ENCODE data around the gene RGS21.

RGS21 gene

GRCh38 chr1:192379554-192379953, 62.8 kb downstream of the RGS21 start:
- no peak for FAIRE-seq

GRCh38 chr1:192382758-192383157, 66.0 kb downstream of the RGS21 start:
- no peak for FAIRE-seq

- no peak for FAIRE-seq
Measured at GRCh38 chr1:192386051-192386650, 69.4 kb downstream of the RGS21 start.

GRCh38 chr1:192395211-192395610, 78.4 kb downstream of the RGS21 start:
- FAIRE-seq = no peak

- FAIRE-seq = no peak
Measured at GRCh38 chr1:192395895-192396294, 79.1 kb downstream of the RGS21 start.

- FAIRE-seq = no peak
Measured at GRCh38 chr1:192399161-192399560, 82.4 kb downstream of the RGS21 start.

- no peak for FAIRE-seq
Measured at GRCh38 chr1:192401825-192402224, 85.0 kb downstream of the RGS21 start.

- FAIRE-seq = peak; percentile 58
Measured at GRCh38 chr1:192402571-192402970, 85.8 kb downstream of the RGS21 start.

GRCh38 chr1:192407206-192407605, 90.4 kb downstream of the RGS21 start:
- FAIRE-seq = no peak
